Measurements from ENCODE around the gene MGMT.

MGMT gene

GRCh38 chr10:129655679-129656031, 188.6 kb downstream of the MGMT start:
- H2AFZ ChIP-seq (ENCODE audit: low read length), result no peak overlapping the region
- no peaks in the 10 kb centered on the region for H3K9me3 ChIP-seq (ENCODE audit: low read length)
- H3F3A ChIP-seq (ENCODE audit: insufficient read depth, low read length), result no peaks in the 10 kb centered on the region
- no peak overlapping the region for H3K4me3 ChIP-seq (ENCODE audit: low read depth, low read length, poor library complexity, severe bottlenecking)
- H3K27ac ChIP-seq (ENCODE audit: low read depth, low read length, poor library complexity, severe bottlenecking), result no peak overlapping the region
- H3K9me2 ChIP-seq (ENCODE audit: low read depth, low read length), result no peaks in the 10 kb centered on the region
- no peak for TF ChIP-seq EZH2 (IDR thresholded peaks at IDR 0.05; ENCODE audit: borderline replicate concordance, low read length)
- no peak for TF ChIP-seq CTCF (IDR thresholded peaks at IDR 0.05; ENCODE audit: low read length)
- no peak overlapping the region for H3K4me2 ChIP-seq (ENCODE audit: low read length)
- H3K9ac ChIP-seq (ENCODE audit: low read length), result no peak overlapping the region
- H3K36me3 ChIP-seq (ENCODE audit: insufficient read depth, low read length), result no peaks in the 10 kb centered on the region
- no peaks in the 10 kb centered on the region for H3K79me2 ChIP-seq (ENCODE audit: insufficient read depth, low read length)
- no peaks in the 10 kb centered on the region for H4K20me1 ChIP-seq (ENCODE audit: insufficient read depth, low read length)
- peaks cover 16% of the 10 kb centered on the region for H3K4me1 ChIP-seq (ENCODE audit: insufficient read depth, low read length, severe bottlenecking)
- no peaks in the 10 kb centered on the region for H3K27me3 ChIP-seq (ENCODE audit: insufficient read depth, low read length)

- no peaks in the 10 kb centered on the region for H3K9me3 ChIP-seq (ENCODE audit: low read length)
- peaks cover 16% of the 10 kb centered on the region for H3K4me1 ChIP-seq (ENCODE audit: insufficient read depth, low read length, severe bottlenecking)
- H3K27me3 ChIP-seq (ENCODE audit: insufficient read depth, low read length), result no peaks in the 10 kb centered on the region
- no peak overlapping the region for H3K9ac ChIP-seq (ENCODE audit: low read length)
- H3F3A ChIP-seq (ENCODE audit: insufficient read depth, low read length), result no peaks in the 10 kb centered on the region
- no peaks in the 10 kb centered on the region for H4K20me1 ChIP-seq (ENCODE audit: insufficient read depth, low read length)
- no peak overlapping the region for H2AFZ ChIP-seq (ENCODE audit: low read length)
- no peak for TF ChIP-seq CTCF (IDR thresholded peaks at IDR 0.05; ENCODE audit: low read length)
- no peak for TF ChIP-seq EZH2 (IDR thresholded peaks at IDR 0.05; ENCODE audit: borderline replicate concordance, low read length)
- no peaks in the 10 kb centered on the region for H3K79me2 ChIP-seq (ENCODE audit: insufficient read depth, low read length)
- H3K4me3 ChIP-seq (ENCODE audit: low read depth, low read length, poor library complexity, severe bottlenecking), result no peak overlapping the region
- H3K27ac ChIP-seq (ENCODE audit: low read depth, low read length, poor library complexity, severe bottlenecking), result no peak overlapping the region
- no peaks in the 10 kb centered on the region for H3K36me3 ChIP-seq (ENCODE audit: insufficient read depth, low read length)
- no peaks in the 10 kb centered on the region for H3K9me2 ChIP-seq (ENCODE audit: low read depth, low read length)
- no peak overlapping the region for H3K4me2 ChIP-seq (ENCODE audit: low read length)
Observed at GRCh38 chr10:129656642-129657041, 189.6 kb downstream of the MGMT start.

- H3K27me3 ChIP-seq (ENCODE audit: insufficient read depth, low read length), result no peaks in the 10 kb centered on the region
- no peaks in the 10 kb centered on the region for H3K9me2 ChIP-seq (ENCODE audit: low read depth, low read length)
- peaks cover 16% of the 10 kb centered on the region for H3K4me1 ChIP-seq (ENCODE audit: insufficient read depth, low read length, severe bottlenecking)
- TF ChIP-seq EZH2 (IDR thresholded peaks at IDR 0.05; ENCODE audit: borderline replicate concordance, low read length), result no peak
- no peak for TF ChIP-seq CTCF (IDR thresholded peaks at IDR 0.05; ENCODE audit: low read length)
- H4K20me1 ChIP-seq (ENCODE audit: insufficient read depth, low read length), result no peaks in the 10 kb centered on the region
- no peak overlapping the region for H3K4me3 ChIP-seq (ENCODE audit: low read depth, low read length, poor library complexity, severe bottlenecking)
- no peaks in the 10 kb centered on the region for H3F3A ChIP-seq (ENCODE audit: insufficient read depth, low read length)
- H3K27ac ChIP-seq (ENCODE audit: low read depth, low read length, poor library complexity, severe bottlenecking), result no peak overlapping the region
- H3K36me3 ChIP-seq (ENCODE audit: insufficient read depth, low read length), result no peaks in the 10 kb centered on the region
- H3K9me3 ChIP-seq (ENCODE audit: low read length), result no peaks in the 10 kb centered on the region
- H3K79me2 ChIP-seq (ENCODE audit: insufficient read depth, low read length), result no peaks in the 10 kb centered on the region
- H3K9ac ChIP-seq (ENCODE audit: low read length), result no peak overlapping the region
- no peak overlapping the region for H3K4me2 ChIP-seq (ENCODE audit: low read length)
- no peak overlapping the region for H2AFZ ChIP-seq (ENCODE audit: low read length)
Observed at GRCh38 chr10:129657297-129658017, 190.4 kb downstream of the MGMT start.

Measured in OCI-LY1 (cell line).